Measurements from ENCODE around the gene UAP1.

UAP1 gene

GRCh38 chr1:162548170-162548569, 13.4 kb upstream of the UAP1 start:
- TF ChIP-seq, protein P1, sequence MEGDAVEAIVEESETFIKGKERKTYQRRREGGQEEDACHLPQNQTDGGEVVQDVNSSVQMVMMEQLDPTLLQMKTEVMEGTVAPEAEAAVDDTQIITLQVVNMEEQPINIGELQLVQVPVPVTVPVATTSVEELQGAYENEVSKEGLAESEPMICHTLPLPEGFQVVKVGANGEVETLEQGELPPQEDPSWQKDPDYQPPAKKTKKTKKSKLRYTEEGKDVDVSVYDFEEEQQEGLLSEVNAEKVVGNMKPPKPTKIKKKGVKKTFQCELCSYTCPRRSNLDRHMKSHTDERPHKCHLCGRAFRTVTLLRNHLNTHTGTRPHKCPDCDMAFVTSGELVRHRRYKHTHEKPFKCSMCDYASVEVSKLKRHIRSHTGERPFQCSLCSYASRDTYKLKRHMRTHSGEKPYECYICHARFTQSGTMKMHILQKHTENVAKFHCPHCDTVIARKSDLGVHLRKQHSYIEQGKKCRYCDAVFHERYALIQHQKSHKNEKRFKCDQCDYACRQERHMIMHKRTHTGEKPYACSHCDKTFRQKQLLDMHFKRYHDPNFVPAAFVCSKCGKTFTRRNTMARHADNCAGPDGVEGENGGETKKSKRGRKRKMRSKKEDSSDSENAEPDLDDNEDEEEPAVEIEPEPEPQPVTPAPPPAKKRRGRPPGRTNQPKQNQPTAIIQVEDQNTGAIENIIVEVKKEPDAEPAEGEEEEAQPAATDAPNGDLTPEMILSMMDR (IDR thresholded peaks at IDR 0.05; ENCODE audit: insufficient read depth, low read length, poor library complexity, severe bottlenecking), result no peak
- H3K36me3 ChIP-seq (ENCODE audit: control insufficient read depth, insufficient read depth, low read length), result no peaks in the 10 kb centered on the region
- DNase-seq (ENCODE audit: extremely low read depth, insufficient read length), result no peak
- H3K27me3 ChIP-seq (replicated peaks; ENCODE audit: control insufficient read depth, insufficient read depth, low read length), result no peaks in the 10 kb centered on the region
- no peak overlapping the region for H3K4me3 ChIP-seq (replicated peaks; ENCODE audit: low read depth, low read length)

DNA sequence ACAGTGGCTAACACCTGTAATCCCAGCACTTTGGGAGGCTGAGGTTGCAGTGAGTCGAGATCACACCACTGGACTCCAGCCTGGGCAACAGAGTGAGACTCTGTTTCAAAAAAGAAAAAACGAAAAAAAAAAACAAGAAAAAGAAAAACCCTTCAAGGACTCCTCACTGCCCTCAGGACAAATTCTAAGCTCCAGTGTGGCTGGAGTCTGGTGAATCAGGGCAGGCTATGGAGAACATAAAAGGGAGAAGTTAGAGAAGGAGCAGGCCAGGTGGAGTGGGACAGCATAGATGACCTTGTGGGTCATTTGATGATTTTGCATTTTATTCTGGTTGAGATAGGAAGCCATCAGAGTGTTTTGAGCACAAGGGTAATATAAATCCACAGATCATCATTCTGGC, 12.5 kb upstream of the UAP1 start:
- DNase-seq (ENCODE audit: extremely low read depth, insufficient read length), result no peak

DNA sequence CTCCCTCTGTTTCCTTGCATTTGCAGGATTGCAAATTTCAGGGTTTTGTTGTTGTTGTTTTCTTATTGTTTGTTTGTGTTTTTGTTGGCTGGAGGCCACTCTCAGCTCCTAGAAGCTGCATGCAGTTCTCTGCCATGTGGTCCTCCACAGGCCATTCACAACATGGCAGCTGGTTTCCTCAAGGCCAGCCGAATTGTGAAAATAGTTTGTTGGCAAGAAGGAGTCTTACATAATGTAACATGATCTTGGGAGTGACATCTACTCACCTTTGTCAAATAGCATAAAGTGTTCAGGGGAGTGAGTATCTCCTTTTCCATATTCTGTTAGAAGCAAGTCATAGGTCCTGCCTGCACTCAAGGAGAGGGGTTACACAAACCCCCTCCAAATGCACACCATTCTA, 10.6 kb upstream of the UAP1 start:
- H3K36me3 ChIP-seq (ENCODE audit: control insufficient read depth, insufficient read depth, low read length), result no peaks in the 10 kb centered on the region
- H3K4me3 ChIP-seq (replicated peaks; ENCODE audit: low read depth, low read length), result no peak overlapping the region
- DNase-seq (ENCODE audit: extremely low read depth, insufficient read length), result no peak
- H3K27me3 ChIP-seq (replicated peaks; ENCODE audit: control insufficient read depth, insufficient read depth, low read length), result no peaks in the 10 kb centered on the region
- TF ChIP-seq, protein P1 (IDR thresholded peaks at IDR 0.05; ENCODE audit: insufficient read depth, low read length, poor library complexity, severe bottlenecking), result no peak

More for the DNA sequence above, 12.5 kb upstream of the UAP1 start:
- H3K27me3 ChIP-seq (replicated peaks; ENCODE audit: control insufficient read depth, insufficient read depth, low read length), result no peaks in the 10 kb centered on the region
- TF ChIP-seq, protein P1 (IDR thresholded peaks at IDR 0.05; ENCODE audit: insufficient read depth, low read length, poor library complexity, severe bottlenecking), result no peak
- H3K36me3 ChIP-seq (ENCODE audit: control insufficient read depth, insufficient read depth, low read length), result no peaks in the 10 kb centered on the region
- H3K4me3 ChIP-seq (replicated peaks; ENCODE audit: low read depth, low read length), result no peak overlapping the region

GRCh38 chr1:162551969-162552683, 9.4 kb upstream of the UAP1 start:
- H3K27me3 ChIP-seq (replicated peaks; ENCODE audit: control insufficient read depth, insufficient read depth, low read length), result no peaks in the 10 kb centered on the region
- DNase-seq (ENCODE audit: extremely low read depth, insufficient read length), result no peak
- TF ChIP-seq, protein P1 (IDR thresholded peaks at IDR 0.05; ENCODE audit: insufficient read depth, low read length, poor library complexity, severe bottlenecking), result no peak
- no peaks in the 10 kb centered on the region for H3K36me3 ChIP-seq (ENCODE audit: control insufficient read depth, insufficient read depth, low read length)
- H3K4me3 ChIP-seq (replicated peaks; ENCODE audit: low read depth, low read length), result no peak overlapping the region

DNA sequence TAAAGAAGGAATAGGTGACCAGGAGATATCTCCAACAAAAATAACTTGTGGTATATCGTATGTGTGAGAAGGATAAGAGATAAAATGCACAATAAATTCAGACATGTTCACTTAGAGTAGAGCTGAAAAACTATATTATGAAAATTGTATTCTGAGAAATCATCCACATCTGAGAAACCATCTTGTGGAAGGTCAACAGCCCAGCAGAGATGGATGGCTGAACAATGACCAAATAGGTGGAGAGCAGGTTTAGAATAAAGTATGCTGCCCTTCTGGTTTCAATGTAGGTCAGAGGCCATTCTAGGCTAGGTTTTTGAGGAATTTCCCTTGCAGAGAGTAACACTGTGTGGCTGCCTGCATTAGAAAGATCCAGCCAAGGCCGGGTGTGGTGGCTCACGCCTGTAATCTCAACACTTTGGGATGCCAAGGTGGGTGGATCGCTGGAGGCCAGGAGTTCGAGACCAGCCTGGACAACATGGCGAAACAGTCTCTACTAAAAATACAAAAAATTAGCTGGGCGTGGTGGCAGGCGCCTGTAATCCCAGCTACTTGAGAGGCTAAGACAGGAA, 8.8 kb upstream of the UAP1 start:
- H3K4me3 ChIP-seq (replicated peaks; ENCODE audit: low read depth, low read length), result no peak overlapping the region
- no peaks in the 10 kb centered on the region for H3K27me3 ChIP-seq (replicated peaks; ENCODE audit: control insufficient read depth, insufficient read depth, low read length)
- TF ChIP-seq, protein P1 (IDR thresholded peaks at IDR 0.05; ENCODE audit: insufficient read depth, low read length, poor library complexity, severe bottlenecking), result no peak
- DNase-seq (ENCODE audit: extremely low read depth, insufficient read length), result no peak
- H3K36me3 ChIP-seq (ENCODE audit: control insufficient read depth, insufficient read depth, low read length), result no peaks in the 10 kb centered on the region
